OCI-M1 (cell line): Measurements from ENCODE around the gene GNG11.

Source experiments
- DNase-seq: peaks from one replicate; lab custom pipeline; 2025; lab: John Stamatoyannopoulos, UW

GNG11 gene

GRCh38 chr7:93948106-93948505 lies 26.6 kb downstream of the GNG11 start:
- DNase-seq, result no peak

- no peak for DNase-seq
Measured at GRCh38 chr7:93948873-93949272, 27.3 kb downstream of the GNG11 start.

- DNase-seq, result no peak
Measured at GRCh38 chr7:93949423-93949822, 27.9 kb downstream of the GNG11 start.

GRCh38 chr7:93955304-93955703 lies 33.8 kb downstream of the GNG11 start:
- no peak for DNase-seq

DNA sequence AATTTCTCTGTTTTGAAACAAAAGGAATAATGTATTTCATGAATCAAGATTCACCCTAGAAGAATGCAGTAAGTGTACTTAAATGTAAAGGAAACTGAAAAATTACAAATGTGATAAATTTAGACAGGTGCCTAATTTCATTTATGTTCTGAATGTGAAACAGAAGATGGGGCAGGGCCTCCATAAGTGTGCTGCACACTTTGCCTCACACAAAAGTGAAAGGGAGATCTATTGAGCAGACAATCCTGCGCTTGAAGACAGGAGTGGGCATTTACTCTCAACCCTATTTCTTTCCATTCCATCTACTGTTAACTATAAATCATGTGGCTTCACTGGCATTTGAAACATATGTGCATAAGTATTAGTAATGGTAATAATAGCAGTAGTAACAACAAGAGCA lies 36.2 kb downstream of the GNG11 start:
- no peak for DNase-seq

- no peak for DNase-seq
Measured at GRCh38 chr7:93958216-93958615, 36.7 kb downstream of the GNG11 start.

DNA sequence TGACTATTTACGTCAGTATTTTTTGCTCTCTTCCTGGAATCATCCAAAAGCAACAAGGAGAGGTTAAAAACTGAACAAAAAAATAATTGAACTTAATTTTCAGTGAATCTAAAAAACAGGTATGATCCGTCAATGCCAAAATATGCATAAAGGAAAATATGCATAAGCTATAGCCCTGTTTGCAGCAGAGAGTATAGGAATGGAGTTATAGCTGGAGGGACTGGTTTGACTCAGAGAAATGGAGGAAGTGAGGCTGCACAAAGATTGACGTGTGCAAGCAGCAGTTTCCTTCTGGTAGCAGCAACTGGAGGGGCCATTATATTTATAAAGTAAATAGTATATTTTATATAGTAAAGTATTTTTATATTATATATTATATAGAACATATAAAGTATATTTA lies 37.1 kb downstream of the GNG11 start:
- no peak for DNase-seq

GRCh38 chr7:93960986-93961385 lies 39.5 kb downstream of the GNG11 start:
- DNase-seq, result no peak

DNA sequence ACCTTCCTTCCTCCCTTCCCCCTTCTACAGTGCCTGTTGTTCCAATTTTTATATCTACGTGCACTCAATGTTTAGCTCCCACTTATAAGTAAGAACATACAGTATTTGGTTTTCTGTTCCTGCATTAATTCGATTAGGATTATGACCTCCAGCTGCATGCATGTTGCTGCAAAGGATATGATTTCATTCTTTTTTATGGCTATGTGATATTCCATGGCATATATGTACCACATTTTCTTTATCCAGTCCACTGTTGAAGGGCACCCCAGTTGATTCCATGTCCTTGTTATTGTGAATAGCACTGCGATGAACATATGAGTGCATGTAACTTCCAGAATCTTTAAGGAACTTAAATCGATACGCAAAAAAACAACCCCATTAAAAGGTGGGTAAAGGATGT lies 42.7 kb downstream of the GNG11 start:
- no peak for DNase-seq

- no peak for DNase-seq
Measured at GRCh38 chr7:93964813-93965212, 43.3 kb downstream of the GNG11 start.

- DNase-seq, result no peak
Measured at GRCh38 chr7:93968911-93969620, 47.5 kb downstream of the GNG11 start.

DNA sequence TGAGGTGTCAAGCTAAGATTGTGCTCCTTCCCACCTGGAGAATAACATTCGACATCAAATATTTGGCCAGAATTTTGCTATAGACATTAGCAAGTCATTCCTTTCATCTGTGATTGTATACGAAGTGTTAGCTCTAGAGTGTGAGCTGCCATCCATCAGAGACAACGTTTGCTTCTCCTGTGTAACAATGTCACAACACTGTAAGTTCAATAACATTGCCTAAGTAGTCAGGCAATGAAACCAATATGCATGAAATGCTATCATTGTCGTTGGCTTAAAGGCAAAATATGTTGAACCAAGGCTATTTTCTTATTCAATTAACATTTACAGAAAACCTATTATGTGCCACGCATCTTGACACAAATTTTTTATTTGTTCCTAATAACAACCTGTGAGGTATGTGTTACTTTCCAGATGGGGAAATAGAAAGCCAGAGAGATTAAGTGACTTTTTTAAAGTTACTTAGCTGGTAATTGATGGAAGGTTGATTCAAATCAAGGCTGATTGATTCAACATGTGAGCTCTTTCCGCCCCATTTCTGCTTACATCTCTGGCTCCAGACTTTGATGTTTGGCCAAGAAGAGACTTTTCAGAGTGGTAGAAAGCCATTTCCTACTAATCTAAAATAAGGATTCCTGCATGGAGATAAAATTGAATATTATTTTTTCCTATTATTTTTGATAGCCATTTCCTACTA lies 50.6 kb downstream of the GNG11 start:
- DNase-seq, result no peak

GRCh38 chr7:93973134-93973533 lies 51.6 kb downstream of the GNG11 start:
- DNase-seq, result no peak

GRCh38 chr7:93977211-93977950 lies 55.8 kb downstream of the GNG11 start:
- DNase-seq, result peak; percentile 51
